ENCODE data around the gene EML4.
A peak's percentile ranks its signal among the peaks of the same experiment; 100 is the strongest.

- TF ChIP-seq SREBF1 (IDR thresholded peaks at IDR 0.05; ENCODE audit: borderline replicate concordance, low read depth, low read length): no peak
- no peak for TF ChIP-seq TAF1 (IDR thresholded peaks at IDR 0.05; ENCODE audit: control insufficient read depth, extremely low read depth, insufficient read depth, low read length, severe bottlenecking)
- no peak for TF ChIP-seq NFE2L1 (tag; IDR thresholded peaks at IDR 0.05; ENCODE audit: borderline replicate concordance, low read depth)
- no peak for TF ChIP-seq USF2 (CRISPR knock-in tag; IDR thresholded peaks at IDR 0.05)
- TF ChIP-seq TCF3 (CRISPR knock-in tag; IDR thresholded peaks at IDR 0.05): no peak
- no peak for TF ChIP-seq EZH2 (IDR thresholded peaks at IDR 0.05; ENCODE audit: borderline replicate concordance, low read depth, low read length)
- TF ChIP-seq PKNOX1 (IDR thresholded peaks at IDR 0.05): no peak
- TF ChIP-seq DACH1 (IDR thresholded peaks at IDR 0.05; ENCODE audit: partially characterized antibody): no peak
- no peak for TF ChIP-seq ZBTB12 (CRISPR knock-in tag; IDR thresholded peaks at IDR 0.05)
- no peak for TF ChIP-seq STAT6 (CRISPR knock-in tag; IDR thresholded peaks at IDR 0.05)
- peak; percentile 72 for TF ChIP-seq PRDM10 (IDR thresholded peaks at IDR 0.05; ENCODE audit: partially characterized antibody)
- TF ChIP-seq XRCC3 (IDR thresholded peaks at IDR 0.05): no peak
Measured at GRCh38 chr2:42141687-42142546, 27.2 kb upstream of the EML4 start.
